ENCODE data around the gene CAMK2D. TPM values are rescaled to one million over a fixed set of nuclear protein-coding genes. Genes with fewer than 3 reads are reported as not detected.

CAMK2D gene
- total RNA-seq, 1 experiment from 2014 or later, result 9.0 TPM

- Histone ChIP-seq H3K56ac (ENCODE audit: insufficient read length, low read depth, low read length) (no peak overlapping the region), H4K5ac (ENCODE audit: insufficient read length, low read depth, low read length) (no peak overlapping the region), H3K18ac (ENCODE audit: insufficient read length, low read depth, low read length) (no peak overlapping the region), H3K4ac (ENCODE audit: low read depth, low read length) (no peak overlapping the region), H3K79me2 (ENCODE audit: insufficient read depth, low read length) (no peaks in the 10 kb centered on the region), H2BK120ac (ENCODE audit: low read depth, low read length, poor library complexity, severe bottlenecking) (no peak overlapping the region), H2BK15ac (ENCODE audit: low read depth, low read length) (no peak overlapping the region), H3K27me3 (ENCODE audit: insufficient read depth, low read length) (no peaks in the 10 kb centered on the region), H3K4me1 (ENCODE audit: insufficient read depth, low read length) (no peaks in the 10 kb centered on the region; the same call in 1 of the 2 replicates), H4K8ac (replicated peaks; ENCODE audit: insufficient read length, low read depth, low read length) (no peak overlapping the region), H3K14ac (ENCODE audit: insufficient read depth, low read length) (no peak overlapping the region), H3K23ac (ENCODE audit: insufficient read length, low read depth, low read length) (no peak overlapping the region), H2BK20ac (ENCODE audit: low read depth, low read length, poor library complexity, severe bottlenecking) (no peak overlapping the region), H2BK12ac (ENCODE audit: insufficient read length, low read depth, low read length) (no peak overlapping the region), H4K20me1 (ENCODE audit: control insufficient read depth, insufficient read depth, insufficient read length) (no peaks in the 10 kb centered on the region), H3K9me3 (ENCODE audit: control insufficient read depth, low read depth, low read length) (no peaks in the 10 kb centered on the region), H3K9ac (ENCODE audit: extremely low read depth, insufficient read length, low read length) (no peak overlapping the region), H2AK5ac (ENCODE audit: insufficient read length, low read length) (no peak overlapping the region), H4K91ac (ENCODE audit: insufficient read length, low read depth, low read length) (no peak overlapping the region), H2AFZ (ENCODE audit: low read length) (no peak overlapping the region), H3K79me1 (ENCODE audit: insufficient read depth, low read depth, low read length, poor library complexity, severe bottlenecking) (no peaks in the 10 kb centered on the region), H3K4me2 (ENCODE audit: insufficient read depth, insufficient read length, low read length) (no peak overlapping the region), H3T11ph (ENCODE audit: low read length) (no peak overlapping the region), H3K23me2 (ENCODE audit: insufficient read length, low read depth, low read length, poor library complexity, severe bottlenecking) (no peaks in the 10 kb centered on the region), H2BK5ac (ENCODE audit: insufficient read length, low read length) (no peak overlapping the region), H3K27ac (ENCODE audit: insufficient read length, low read depth, low read length) (no peak overlapping the region)
- DNase-seq, result no peak
- Mint-ChIP-seq H3K4me1 (no peaks in the 10 kb centered on the region), H3K27me3 (ENCODE audit: low read depth) (no peaks in the 10 kb centered on the region), H3K9me3 (no peaks in the 10 kb centered on the region), H3K4me3 (no peak overlapping the region), H3K36me3 (ENCODE audit: insufficient read depth in 1 of 3, low read depth in 3 of 3) (no peaks in the 10 kb centered on the region; a peak in 1 of 7 replicates), H3K27ac (no peak overlapping the region)
- no CpG with 5 or more reads among the region's 3 CpGs for WGBS (ENCODE audit: extremely low coverage, insufficient read length, low lambda C conversion rate)
- TF ChIP-seq, protein P1, sequence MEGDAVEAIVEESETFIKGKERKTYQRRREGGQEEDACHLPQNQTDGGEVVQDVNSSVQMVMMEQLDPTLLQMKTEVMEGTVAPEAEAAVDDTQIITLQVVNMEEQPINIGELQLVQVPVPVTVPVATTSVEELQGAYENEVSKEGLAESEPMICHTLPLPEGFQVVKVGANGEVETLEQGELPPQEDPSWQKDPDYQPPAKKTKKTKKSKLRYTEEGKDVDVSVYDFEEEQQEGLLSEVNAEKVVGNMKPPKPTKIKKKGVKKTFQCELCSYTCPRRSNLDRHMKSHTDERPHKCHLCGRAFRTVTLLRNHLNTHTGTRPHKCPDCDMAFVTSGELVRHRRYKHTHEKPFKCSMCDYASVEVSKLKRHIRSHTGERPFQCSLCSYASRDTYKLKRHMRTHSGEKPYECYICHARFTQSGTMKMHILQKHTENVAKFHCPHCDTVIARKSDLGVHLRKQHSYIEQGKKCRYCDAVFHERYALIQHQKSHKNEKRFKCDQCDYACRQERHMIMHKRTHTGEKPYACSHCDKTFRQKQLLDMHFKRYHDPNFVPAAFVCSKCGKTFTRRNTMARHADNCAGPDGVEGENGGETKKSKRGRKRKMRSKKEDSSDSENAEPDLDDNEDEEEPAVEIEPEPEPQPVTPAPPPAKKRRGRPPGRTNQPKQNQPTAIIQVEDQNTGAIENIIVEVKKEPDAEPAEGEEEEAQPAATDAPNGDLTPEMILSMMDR (conservative IDR thresholded peaks at IDR 0.05), result no peak
These were observed 68.6 kb downstream of the CAMK2D start for GRCh38 chr4:113692809-113693411.
